CD14-positive monocyte (primary cell): ENCODE data around the gene ADPRM. TPM values are rescaled to one million over a fixed set of nuclear protein-coding genes. Genes with fewer than 3 reads are reported as not detected.

ENCODE experiments used
- DNase-seq, 3 donors: peaks; one replicate each; pipeline ENCODE4 v3.0.0-alpha.2; 2011 to 2022
- H2AFZ ChIP-seq: 2 replicates; pipeline ENCODE4 v1.6.0; 2012; ENCODE audit warnings: mild to moderate bottlenecking, low read depth, low read length, inconsistent platforms; ENCODE audit not compliant: insufficient read depth, poor library complexity, severe bottlenecking
- H3K27ac ChIP-seq, 2 donors: 1 replicate in 1 of 2; 2 replicates in 1 of 2; pipeline ENCODE4 v1.5.1; 2012 to 2013; ENCODE audit warnings: low read length in 2 of 2, control low read depth in 1 of 2, inconsistent platforms in 1 of 2, low read depth in 1 of 2, mild to moderate bottlenecking in 1 of 2
- H3K27me3 ChIP-seq, 2 donors: one replicate each; pipeline versions ENCODE4 v1.6.0 to v1.6.1; 2011 to 2013; ENCODE audit warnings: low read length in 2 of 2; ENCODE audit not compliant: control insufficient read depth in 2 of 2, insufficient read depth in 2 of 2
- H3K36me3 ChIP-seq, 2 donors: replicated peaks in 1 of 2; 1 replicate in 1 of 2; 2 replicates in 1 of 2; pipeline versions ENCODE4 v1.5.1 to v1.6.1; 2012 to 2013; ENCODE audit warnings: low read length in 2 of 2, control low read depth in 1 of 2, inconsistent platforms in 1 of 2, mild to moderate bottlenecking in 1 of 2; ENCODE audit not compliant: insufficient read depth in 2 of 2, control insufficient read depth in 1 of 2
- H3K4me1 ChIP-seq, 2 donors: 1 replicate in 1 of 2; 2 replicates in 1 of 2; pipeline versions ENCODE4 v1.5.1 to v1.6.1; 2012 to 2013; ENCODE audit warnings: low read length in 2 of 2, control low read depth in 1 of 2, inconsistent platforms in 1 of 2, mild to moderate bottlenecking in 1 of 2, moderate library complexity in 1 of 2; ENCODE audit not compliant: insufficient read depth in 2 of 2, control insufficient read depth in 1 of 2
- H3K4me2 ChIP-seq: replicated peaks from 2 replicates; pipeline ENCODE3; 2012; ENCODE audit warnings: low read length, moderate library complexity, mild to moderate bottlenecking; ENCODE audit not compliant: poor library complexity, severe bottlenecking; ENCODE audit errors: extremely low read depth
- H3K4me3 ChIP-seq, 3 experiments: fragments of 200-600 bp in 1 of 3; sonication (generic) in 1 of 3; replicated peaks in 1 of 3; 1 replicate in 2 of 3; 2 replicates in 1 of 3; pipeline ENCODE4 v1.5.1; 2011 to 2013; ENCODE audit warnings: low read length in 3 of 3, mild to moderate bottlenecking in 3 of 3, control low read depth in 2 of 3, low read depth in 2 of 3, inconsistent platforms in 1 of 3, moderate library complexity in 1 of 3
- H3K79me2 ChIP-seq: 2 replicates; pipeline ENCODE4 v1.6.0; 2012; ENCODE audit warnings: mild to moderate bottlenecking, control low read depth, inconsistent platforms, low read length, moderate library complexity; ENCODE audit not compliant: insufficient read depth
- H3K9ac ChIP-seq: 2 replicates; pipeline ENCODE4 v1.6.0; 2017; ENCODE audit warnings: low read length, mild to moderate bottlenecking; ENCODE audit not compliant: insufficient read depth, poor library complexity, severe bottlenecking
- H3K9me3 ChIP-seq, 2 donors: replicated peaks in 1 of 2; 1 replicate in 1 of 2; 2 replicates in 1 of 2; pipeline versions ENCODE4 v1.5.1 to v1.6.1; 2012 to 2013; ENCODE audit warnings: low read length in 2 of 2, control low read depth in 1 of 2; ENCODE audit not compliant: control insufficient read depth in 1 of 2, insufficient read depth in 1 of 2
- H4K20me1 ChIP-seq: 2 replicates; pipeline ENCODE4 v1.6.0; 2012; ENCODE audit warnings: mild to moderate bottlenecking, low read length, control low read depth, moderate library complexity; ENCODE audit not compliant: insufficient read depth
- H3K27ac Mint-ChIP-seq, 7 donors: one replicate each; pipeline ENCODE4 v1.8.0; 2020; ENCODE audit warnings: mild to moderate bottlenecking in 7 of 7, mixed read lengths in 7 of 7, moderate library complexity in 6 of 7, inconsistent platforms in 2 of 7
- H3K27me3 Mint-ChIP-seq, 3 donors: one replicate each; pipeline ENCODE4 v1.8.0; 2021 to 2022; ENCODE audit warnings: low read depth in 3 of 3, mild to moderate bottlenecking in 3 of 3, mixed read lengths in 3 of 3, moderate library complexity in 3 of 3, inconsistent platforms in 1 of 3
- H3K36me3 Mint-ChIP-seq, 2 donors: one replicate each; pipeline ENCODE4 v1.8.0; 2020; ENCODE audit warnings: mixed read lengths in 2 of 2, inconsistent platforms in 1 of 2, mild to moderate bottlenecking in 1 of 2
- H3K4me1 Mint-ChIP-seq: one replicate; pipeline ENCODE4 v1.8.0; 2020; ENCODE audit warnings: mild to moderate bottlenecking, mixed read lengths
- H3K4me3 Mint-ChIP-seq, 2 donors: one replicate each; pipeline ENCODE4 v1.8.0; 2020; ENCODE audit warnings: mild to moderate bottlenecking in 2 of 2, mixed read lengths in 2 of 2, moderate library complexity in 1 of 2
- H3K9me3 Mint-ChIP-seq, 7 donors: one replicate each; pipeline ENCODE4 v1.8.0; 2020 to 2022; ENCODE audit warnings: mixed read lengths in 7 of 7, mild to moderate bottlenecking in 6 of 7, moderate library complexity in 6 of 7, inconsistent platforms in 2 of 7
- WGBS: methylation state at CpG from one replicate; pipeline ENCODE4 v1.1.5; 2013; ENCODE audit warnings: missing lambda C conversion rate; ENCODE audit not compliant: insufficient coverage; 5-methylcytosine and 5-hydroxymethylcytosine counted together
- intact Hi-C, 2 donors: fragments of 100-400 bp; cut with micrococcal nuclease; formaldehyde crosslinking; loops; one replicate each; pipeline versions ENCODE4 v1.15.0 to v1.15.1; 2023
- polyA minus RNA-seq: library from RNA; depleted of rRNA, polyadenylated mRNA; stranded (reverse); fragments of >200 nt; gene quantifications from 2 replicates; pipeline ENCODE4 v1.2.3, GENCODE V29; 2012
- polyA plus RNA-seq, 3 donors: library from polyadenylated mRNA; depleted of rRNA in 1 of 3; unstranded in 2 of 3; stranded (reverse) in 1 of 3; fragments of 300-500 nt in 2 of 3; fragments of >200 nt in 1 of 3; fragmentation: Illumina TruSeq in 2 of 3; gene quantifications; 1 replicate in 2 of 3; 2 replicates in 1 of 3; pipeline ENCODE4 v1.2.3, GENCODE V29; 2012 to 2021
- total RNA-seq, 12 experiments: library from RNA in 1 of 12; stranded (reverse) in 1 of 12; fragments of 120-200 nt in 1 of 12; gene quantifications; one replicate each; pipeline ENCODE4 v1.2.4 and lab custom pipeline; 2013 to 2026; ENCODE audit warnings: mixed read lengths in 6 of 12, inconsistent platforms in 1 of 12
- TF ChIP-seq, protein P1 (sequence below): fragments of 200-600 bp; IDR thresholded peaks from one replicate; pipeline ENCODE4 v1.8.0; 2022; ENCODE audit warnings: antibody characterized with exemption, mild to moderate bottlenecking

ADPRM gene, protein sequence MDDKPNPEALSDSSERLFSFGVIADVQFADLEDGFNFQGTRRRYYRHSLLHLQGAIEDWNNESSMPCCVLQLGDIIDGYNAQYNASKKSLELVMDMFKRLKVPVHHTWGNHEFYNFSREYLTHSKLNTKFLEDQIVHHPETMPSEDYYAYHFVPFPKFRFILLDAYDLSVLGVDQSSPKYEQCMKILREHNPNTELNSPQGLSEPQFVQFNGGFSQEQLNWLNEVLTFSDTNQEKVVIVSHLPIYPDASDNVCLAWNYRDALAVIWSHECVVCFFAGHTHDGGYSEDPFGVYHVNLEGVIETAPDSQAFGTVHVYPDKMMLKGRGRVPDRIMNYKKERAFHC
- total RNA-seq (2013), result 13.0 TPM
- 1 to 10 TPM; 6.0 to 9.3 (median 7.5) TPM for polyA plus RNA-seq
- polyA minus RNA-seq, result 4.2 and 4.5 TPM in 2 replicates
- total RNA-seq (lab: John Stamatoyannopoulos, UW), result 6.2 to 15.0 (median 9.2) reads per million in 11 experiments

DNA sequence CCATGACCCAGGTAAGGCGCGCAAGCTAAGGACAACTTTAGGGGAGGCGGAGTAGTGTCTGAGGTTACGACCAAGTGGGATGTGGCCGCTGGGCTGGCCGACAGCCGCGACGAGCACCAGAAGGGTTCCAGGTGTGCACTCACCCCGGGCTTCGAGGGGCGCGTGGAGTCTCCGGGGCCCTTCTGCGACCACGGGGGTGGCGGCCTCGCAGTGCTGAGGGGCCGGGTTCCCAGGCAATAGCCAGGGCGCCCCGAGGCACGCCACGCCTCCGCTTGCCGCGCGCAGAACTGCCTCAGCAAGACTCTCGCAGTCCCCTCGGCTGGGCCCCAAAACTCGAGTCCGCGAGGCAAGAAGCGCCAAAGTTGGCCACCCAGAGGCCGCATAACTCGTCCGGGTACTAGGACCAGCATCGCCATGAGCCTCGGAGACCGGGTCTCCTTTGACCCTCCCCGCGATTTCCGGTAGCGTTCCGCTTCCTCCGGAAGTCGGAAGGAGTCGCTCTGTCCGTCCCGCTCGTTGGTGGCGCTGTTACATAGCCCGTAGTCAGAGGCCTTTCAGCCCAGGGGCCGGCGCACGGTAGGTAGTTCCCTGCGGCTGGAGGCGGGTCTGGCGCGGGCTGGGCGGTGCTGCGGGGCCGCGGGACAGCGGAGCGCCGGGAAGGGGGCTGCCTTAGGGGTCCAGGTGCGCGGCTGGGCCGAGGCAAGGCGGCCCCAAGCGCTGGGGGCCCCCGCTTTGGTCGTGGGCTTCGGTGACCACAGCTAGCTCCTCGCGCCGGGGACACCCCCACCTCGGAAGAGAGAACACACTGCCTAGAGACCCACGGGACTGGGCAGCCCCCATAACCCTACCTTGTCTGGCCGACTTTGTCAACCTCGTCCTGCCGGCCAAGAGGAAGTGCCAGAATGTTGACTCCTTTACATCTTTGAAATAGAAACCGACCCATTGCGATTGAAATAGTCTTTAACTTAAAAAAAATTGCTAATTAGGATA, at the start of gene ADPRM, which contains the start of gene SCO1:
TSS of gene ADPRM (plus strand) at position 503 of the 990 bp plus-strand sequence. CDS start 7,333 bp downstream, outside the sequence.
TSS of gene SCO1 (minus strand) at position 442 of the 990 bp plus-strand sequence. CDS start at position 416, 26 bp downstream.
- Histone ChIP-seq H3K27me3 (no peaks in the 10 kb centered on the region), H3K36me3 (peaks cover 27 to 31% of the 10 kb centered on the region in 2 donors), H2AFZ (peak within 1 kb of the TSS; percentile 99), H3K79me2 (peaks cover 80% of the 10 kb centered on the region), H3K4me1 (peaks cover 19 to 22% of the 10 kb centered on the region in 2 donors), H3K4me2 (peak within 1 kb of the TSS; percentile 89), H3K4me3 (peak within 1 kb of the TSS; percentile 81 to 93 (median 88)), H4K20me1 (peaks cover 11% of the 10 kb centered on the region), H3K9me3 (no peaks in the 10 kb centered on the region), H3K27ac (peak within 1 kb of the TSS; percentile 94), H3K9ac (peak within 1 kb of the TSS; percentile 96)
- WGBS, result under 1% methylated on average over 80 of the region's 84 CpGs
- Mint-ChIP-seq H3K4me1 (peaks cover 27% of the 10 kb centered on the region), H3K27ac (peak within 1 kb of the TSS; percentile 88 to 96 (median 96)), H3K9me3 (no peaks in the 10 kb centered on the region), H3K27me3 (peaks cover 0 to 2% (median 0%) of the 10 kb centered on the region in 3 donors), H3K4me3 (peak within 1 kb of the TSS; percentile 93 to 96), H3K36me3 (peaks cover 26 to 29% of the 10 kb centered on the region in 2 donors)
- intact Hi-C loops, result no loop called here
- TF ChIP-seq, protein P1, sequence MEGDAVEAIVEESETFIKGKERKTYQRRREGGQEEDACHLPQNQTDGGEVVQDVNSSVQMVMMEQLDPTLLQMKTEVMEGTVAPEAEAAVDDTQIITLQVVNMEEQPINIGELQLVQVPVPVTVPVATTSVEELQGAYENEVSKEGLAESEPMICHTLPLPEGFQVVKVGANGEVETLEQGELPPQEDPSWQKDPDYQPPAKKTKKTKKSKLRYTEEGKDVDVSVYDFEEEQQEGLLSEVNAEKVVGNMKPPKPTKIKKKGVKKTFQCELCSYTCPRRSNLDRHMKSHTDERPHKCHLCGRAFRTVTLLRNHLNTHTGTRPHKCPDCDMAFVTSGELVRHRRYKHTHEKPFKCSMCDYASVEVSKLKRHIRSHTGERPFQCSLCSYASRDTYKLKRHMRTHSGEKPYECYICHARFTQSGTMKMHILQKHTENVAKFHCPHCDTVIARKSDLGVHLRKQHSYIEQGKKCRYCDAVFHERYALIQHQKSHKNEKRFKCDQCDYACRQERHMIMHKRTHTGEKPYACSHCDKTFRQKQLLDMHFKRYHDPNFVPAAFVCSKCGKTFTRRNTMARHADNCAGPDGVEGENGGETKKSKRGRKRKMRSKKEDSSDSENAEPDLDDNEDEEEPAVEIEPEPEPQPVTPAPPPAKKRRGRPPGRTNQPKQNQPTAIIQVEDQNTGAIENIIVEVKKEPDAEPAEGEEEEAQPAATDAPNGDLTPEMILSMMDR, result peak; percentile 36
- DNase-seq, result peak; percentile 91 to 93 (median 91)
